DND-41 (cell line): ENCODE data around the gene INTS1.

Experiments
- ATAC-seq: fragments of 200-7000 bp; cut with Tn5 transposase; 3 replicates; pipeline ENCODE4 v1.9.1; 2021; ENCODE audit warnings: low read depth; ENCODE audit not compliant: insufficient read depth
- DNase-seq: peaks from one replicate; pipeline ENCODE4 v3.0.0-alpha.2; 2020
- H2AFZ ChIP-seq: 2 replicates; pipeline ENCODE4 v1.6.0; 2012; ENCODE audit warnings: low read depth, low read length
- H3K27ac ChIP-seq: 2 replicates; pipeline ENCODE4 v1.5.1; 2012; ENCODE audit warnings: low read length, inconsistent platforms
- H3K27me3 ChIP-seq: fragments of 200-600 bp; sonication (generic); 2 replicates; pipeline ENCODE4 v1.6.0; 2012; ENCODE audit warnings: low read length, mild to moderate bottlenecking, inconsistent platforms; ENCODE audit not compliant: insufficient read depth, poor library complexity
- H3K36me3 ChIP-seq: 2 replicates; pipeline ENCODE4 v1.5.1; 2012; ENCODE audit warnings: low read length, inconsistent platforms; ENCODE audit not compliant: insufficient read depth
- H3K4me1 ChIP-seq: 2 replicates; pipeline ENCODE4 v1.5.1; 2012; ENCODE audit warnings: mild to moderate bottlenecking, low read length; ENCODE audit not compliant: insufficient read depth
- H3K4me2 ChIP-seq: 2 replicates; pipeline ENCODE4 v1.6.0; 2012; ENCODE audit warnings: mild to moderate bottlenecking, moderate library complexity, low read length, inconsistent platforms; ENCODE audit not compliant: insufficient read depth
- H3K4me3 ChIP-seq, 2 experiments: fragments of 200-600 bp in 1 of 2; shearing (Covaris generic) in 1 of 2; 2 replicates each; pipeline ENCODE4 v1.5.1; 2012 to 2016; ENCODE audit warnings: inconsistent platforms in 2 of 2, low read length in 2 of 2, mild to moderate bottlenecking in 2 of 2, low read depth in 1 of 2, moderate library complexity in 1 of 2
- H3K79me2 ChIP-seq: 2 replicates; pipeline ENCODE4 v1.6.0; 2012; ENCODE audit warnings: low read length, inconsistent platforms; ENCODE audit not compliant: insufficient read depth
- H3K9ac ChIP-seq: 2 replicates; pipeline ENCODE4 v1.6.0; 2012; ENCODE audit warnings: low read depth, mild to moderate bottlenecking, inconsistent platforms, low read length, moderate library complexity
- H3K9me3 ChIP-seq: 2 replicates; pipeline ENCODE4 v1.5.1; 2012; ENCODE audit warnings: low read length, moderate library complexity, mild to moderate bottlenecking, inconsistent platforms; ENCODE audit not compliant: insufficient read depth, severe bottlenecking
- H4K20me1 ChIP-seq: 2 replicates; pipeline ENCODE4 v1.6.0; 2012; ENCODE audit warnings: low read length; ENCODE audit not compliant: insufficient read depth
- CTCF ChIP-seq: IDR thresholded peaks from 2 replicates; pipeline ENCODE4 v1.5.1; 2012; ENCODE audit warnings: borderline replicate concordance, low read length, moderate library complexity, mild to moderate bottlenecking; ENCODE audit not compliant: poor library complexity, severe bottlenecking; ENCODE audit errors: extremely low read depth
- EZH2 ChIP-seq: IDR thresholded peaks from 3 replicates; pipeline ENCODE4 v1.6.1; 2012; ENCODE audit warnings: borderline replicate concordance, low read depth, mild to moderate bottlenecking, moderate library complexity, low read length, inconsistent platforms; ENCODE audit not compliant: severe bottlenecking

Gene INTS1

GRCh38 chr7:1495564-1496242, 8.5 kb downstream of the INTS1 start:
- no peak overlapping the region for H3K9ac ChIP-seq
- TF ChIP-seq EZH2 = no peak
- TF ChIP-seq CTCF = no peak
- H3K79me2 ChIP-seq = peaks cover 3% of the 10 kb centered on the region; the same call in 1 of the 2 replicates
- no peak overlapping the region for H3K4me2 ChIP-seq
- H3K36me3 ChIP-seq = peaks cover 91% of the 10 kb centered on the region
- no peak overlapping the region for H3K4me3 ChIP-seq
- no peaks in the 10 kb centered on the region for H3K4me1 ChIP-seq
- H3K9me3 ChIP-seq = no peaks in the 10 kb centered on the region
- DNase-seq = no peak
- no peak for ATAC-seq
- H3K27me3 ChIP-seq = no peaks in the 10 kb centered on the region
- no peak overlapping the region for H3K27ac ChIP-seq
- H2AFZ ChIP-seq = no peak overlapping the region
- H4K20me1 ChIP-seq = peaks cover 11% of the 10 kb centered on the region

DNA sequence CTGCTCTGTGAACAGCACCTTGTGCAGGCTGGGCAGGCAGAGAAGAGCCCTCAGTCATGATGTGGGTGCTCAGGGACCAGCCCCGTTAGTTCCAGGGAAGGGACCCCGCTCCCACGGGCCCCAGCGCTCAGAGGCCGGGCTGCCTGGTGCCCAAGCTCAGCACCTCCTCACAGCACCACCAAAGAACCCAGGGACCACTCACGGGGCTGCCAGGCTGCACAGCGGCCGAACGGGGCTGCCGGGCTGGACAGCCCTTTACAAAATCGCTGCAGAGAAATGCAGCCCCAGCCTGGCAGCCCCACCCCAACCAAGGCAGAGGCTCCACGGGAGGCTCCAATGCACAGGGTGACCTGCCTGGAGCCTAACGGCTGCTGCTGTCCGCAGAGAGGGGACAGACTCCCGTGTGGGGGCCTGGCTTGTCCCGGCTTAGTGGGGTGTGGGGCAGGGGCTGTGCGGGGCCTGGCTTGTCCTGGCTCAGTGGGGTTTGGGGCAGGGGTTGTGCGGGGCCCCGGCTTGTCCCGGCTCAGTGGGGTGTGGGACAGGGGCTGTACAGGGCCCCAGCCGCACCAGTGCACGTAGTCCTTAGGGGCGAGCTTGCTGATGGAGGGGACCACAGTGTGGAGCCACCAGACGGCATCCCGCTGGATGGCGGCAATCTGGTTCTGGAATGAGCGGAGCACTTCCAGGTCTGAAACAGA, 9.2 kb downstream of the INTS1 start:
- ATAC-seq (no peak; the same call in 2 of the 3 replicates), DNase-seq (no peak)
- H4K20me1 ChIP-seq = peaks cover 4% of the 10 kb centered on the region
- no peak for TF ChIP-seq CTCF
- no peak overlapping the region for H2AFZ ChIP-seq
- H3K4me1 ChIP-seq = no peaks in the 10 kb centered on the region
- H3K27ac ChIP-seq = no peak overlapping the region
- H3K27me3 ChIP-seq = no peaks in the 10 kb centered on the region
- no peaks in the 10 kb centered on the region for H3K79me2 ChIP-seq
- H3K36me3 ChIP-seq = peaks cover 91% of the 10 kb centered on the region
- H3K9me3 ChIP-seq = no peaks in the 10 kb centered on the region
- H3K9ac ChIP-seq = no peak overlapping the region
- H3K4me2 ChIP-seq = no peak overlapping the region
- H3K4me3 ChIP-seq = no peak overlapping the region

DNA sequence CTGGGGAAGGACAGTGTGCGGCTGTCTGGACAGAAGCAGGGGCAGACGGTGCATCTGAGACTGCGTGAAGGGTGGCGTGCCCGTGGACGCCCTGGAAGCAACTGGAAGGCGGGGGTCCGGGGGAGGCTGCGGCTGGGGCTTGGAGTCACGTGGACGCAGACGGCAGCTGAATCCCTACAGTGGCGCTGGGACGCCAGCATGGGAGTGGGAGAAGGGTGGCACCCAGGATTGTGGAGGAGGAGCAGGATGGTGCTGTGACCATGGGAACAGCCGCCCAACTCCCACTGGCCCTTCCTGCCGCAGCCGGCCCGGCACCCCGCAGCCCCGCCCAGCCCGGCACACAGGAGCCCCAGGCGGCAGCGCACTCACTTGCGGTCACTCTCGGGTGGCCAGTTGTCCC, 9.7 kb downstream of the INTS1 start:
- peaks cover 91% of the 10 kb centered on the region for H3K36me3 ChIP-seq

More for the DNA sequence above, 9.7 kb downstream of the INTS1 start:
- no peak overlapping the region for H3K27ac ChIP-seq
- no peak for TF ChIP-seq EZH2
- no peak for TF ChIP-seq CTCF
- no peaks in the 10 kb centered on the region for H3K27me3 ChIP-seq
- DNase-seq (no peak), ATAC-seq (no peak)
- no peaks in the 10 kb centered on the region for H3K9me3 ChIP-seq
- no peak overlapping the region for H2AFZ ChIP-seq
- no peaks in the 10 kb centered on the region for H3K79me2 ChIP-seq
- no peak overlapping the region for H3K4me3 ChIP-seq
- no peak overlapping the region for H3K9ac ChIP-seq
- no peaks in the 10 kb centered on the region for H3K4me1 ChIP-seq
- no peak overlapping the region for H3K4me2 ChIP-seq
- H4K20me1 ChIP-seq = peaks cover under 1% of the 10 kb centered on the region
